ENCODE results near the gene SYCP2. TPM values are rescaled to one million over a fixed set of nuclear protein-coding genes. Genes with fewer than 3 reads are reported as not detected.

SYCP2 gene
- total and polyA plus RNA-seq, 2 of the 8 experiments (the other 6 are each of a cell fraction or from before 2014, with no cell fraction given), result 0.02 to 0.50 TPM

GRCh38 chr20:59861401-59861800 lies 72.0 kb downstream of the SYCP2 start:
- Histone ChIP-seq H4K8ac (ENCODE audit: extremely low read depth, insufficient read depth, low read length) (no peak overlapping the region), H2BK120ac (replicated peaks; ENCODE audit: low read depth, low read length) (no peak overlapping the region), H4K5ac (ENCODE audit: insufficient read length, low read depth, low read length) (no peak overlapping the region), H3K79me1 (ENCODE audit: low read depth, low read length) (no peaks in the 10 kb centered on the region), H3K27me3 (replicated peaks in 1 of 4; ENCODE audit: control insufficient read depth in 3 of 4, extremely low read depth in 1 of 4, insufficient read depth in 3 of 4, low read length in 3 of 4) (no peaks in the 10 kb centered on the region), H3K4me1 (replicated peaks in 1 of 4; ENCODE audit: control insufficient read depth in 3 of 4, insufficient read depth in 4 of 4, low read length in 3 of 4) (no peaks in the 10 kb centered on the region), H2BK20ac (ENCODE audit: low read length) (no peak overlapping the region), H4K20me1 (replicated peaks in 1 of 2; ENCODE audit: control insufficient read depth in 1 of 2, insufficient read depth in 2 of 2, low read length in 2 of 2) (no peaks in the 10 kb centered on the region), H3K27ac (ENCODE audit: low read depth, low read length) (no peak overlapping the region), H3K23me2 (ENCODE audit: low read depth, low read length) (no peaks in the 10 kb centered on the region), H2BK15ac (ENCODE audit: low read length) (no peak overlapping the region), H3K79me2 (ENCODE audit: control insufficient read depth in 1 of 2, insufficient read depth in 2 of 2, low read length in 2 of 2) (no peaks in the 10 kb centered on the region), H3K4me2 (ENCODE audit: insufficient read depth in 1 of 2, low read depth in 2 of 2, low read length in 2 of 2) (no peak overlapping the region), H2AFZ (ENCODE audit: low read length) (no peak overlapping the region), H3K36me3 (ENCODE audit: control insufficient read depth in 2 of 4, insufficient read depth in 4 of 4, low read length in 3 of 4) (no peaks in the 10 kb centered on the region), H2AK5ac (ENCODE audit: low read depth, low read length) (no peak overlapping the region), H3K14ac (ENCODE audit: insufficient read length) (no peak overlapping the region), H3K18ac (ENCODE audit: extremely low read depth, low read length) (no peak overlapping the region), H3K9ac (replicated peaks in 1 of 4; ENCODE audit: extremely low read depth in 1 of 4, low read depth in 3 of 4, low read length in 3 of 4) (no peak overlapping the region), H3K4me3 (ENCODE audit: extremely low read depth in 1 of 4, insufficient read depth in 2 of 4, low read depth in 3 of 4, low read length in 4 of 4) (no peak overlapping the region), H3K4ac (replicated peaks; ENCODE audit: insufficient read length, low read depth, low read length) (no peak overlapping the region), H2BK12ac (ENCODE audit: low read depth, low read length) (no peak overlapping the region), H2BK5ac (ENCODE audit: low read depth, low read length) (no peak overlapping the region), H3K56ac (replicated peaks; ENCODE audit: insufficient read length, low read depth, low read length) (no peak overlapping the region), H3K9me3 (ENCODE audit: insufficient read depth in 2 of 2, low read depth in 1 of 2, low read length in 1 of 2) (peaks cover 53 to 57% of the 10 kb centered on the region in 2 experiments), H3K23ac (ENCODE audit: insufficient read length) (no peak overlapping the region), H4K91ac (replicated peaks; ENCODE audit: insufficient read length, low read length) (no peak overlapping the region)
- no peak for FAIRE-seq
- 83% methylated on average over 4 of the region's 4 CpGs; no CpG with 5 or more reads in 1 of the 2 experiments for WGBS, 2 experiments (ENCODE audit: extremely low coverage in 1 of 2, insufficient coverage in 1 of 2, insufficient read length in 1 of 2, insufficient replicate concordance in 2 of 2, low coverage in 1 of 2, low lambda C conversion rate in 2 of 2, missing lambda C conversion rate in 1 of 2)
- CTCF ChIA-PET (ENCODE audit: partially characterized antibody), result no interaction called here
- TF ChIP-seq ASH2L (IDR thresholded peaks at IDR 0.05; ENCODE audit: low read length) (no peak), SRF (IDR thresholded peaks at IDR 0.05; ENCODE audit: low read depth, low read length) (no peak), CBX8 (IDR thresholded peaks at IDR 0.05; ENCODE audit: borderline replicate concordance, low read depth, low read length) (no peak), BACH1 (IDR thresholded peaks at IDR 0.05; ENCODE audit: low read length) (no peak)
- POLR2A ChIA-PET (ENCODE audit: partially characterized antibody), result no interaction called here
- no peak for DNase-seq (ENCODE audit: low read depth in 1 of 2, low spot score in 2 of 2)

All from H1 (cell line).